H1 (cell line): ENCODE results near the gene NFKB1.

ENCODE experiments used
- CHD1 ChIP-seq: IDR thresholded peaks from 2 replicates; pipeline ENCODE4 v1.6.1; 2012; ENCODE audit warnings: low read depth, low read length, improper control_type of control experiment
- EP300 ChIP-seq, 2 experiments: IDR thresholded peaks; 1 replicate in 1 of 2; 2 replicates in 1 of 2; pipeline ENCODE4 v1.6.1; 2011 to 2012; ENCODE audit warnings: low read depth in 2 of 2, low read length in 2 of 2, mild to moderate bottlenecking in 2 of 2, borderline replicate concordance in 1 of 2, inconsistent platforms in 1 of 2, moderate library complexity in 1 of 2
- EZH2 ChIP-seq: fragments of 200-600 bp; sonication (generic); IDR thresholded peaks from 2 replicates; pipeline ENCODE4 v1.7.1; 2012; ENCODE audit warnings: low read depth, mild to moderate bottlenecking, moderate library complexity, low read length, inconsistent platforms; ENCODE audit not compliant: severe bottlenecking
- JUN ChIP-seq: IDR thresholded peaks from 2 replicates; pipeline ENCODE4 v1.6.1; 2011; ENCODE audit warnings: low read depth, mild to moderate bottlenecking, improper control_type of control experiment, low read length
- POLR2A ChIP-seq, 2 experiments: IDR thresholded peaks; 1 replicate in 1 of 2; 2 replicates in 1 of 2; pipeline ENCODE4 v1.6.1; 2011; ENCODE audit warnings: low read depth in 2 of 2, low read length in 2 of 2, mild to moderate bottlenecking in 2 of 2; ENCODE audit errors: control extremely low read depth in 1 of 2
- RFX5 ChIP-seq: IDR thresholded peaks from 2 replicates; pipeline ENCODE4 v1.6.1; 2011; ENCODE audit warnings: low read depth, low read length, improper control_type of control experiment, borderline replicate concordance
- SP1 ChIP-seq: IDR thresholded peaks from 2 replicates; pipeline ENCODE4 v1.6.1; 2011; ENCODE audit warnings: low read depth, low read length
- TF ChIP-seq, protein P1 (sequence below), 3 experiments: IDR thresholded peaks; 1 replicate in 2 of 3; 2 replicates in 1 of 3; pipeline versions ENCODE4 v1.5.1 to v1.6.1; 2011; ENCODE audit warnings: low read length in 3 of 3, mild to moderate bottlenecking in 3 of 3, inconsistent platforms in 2 of 3, low read depth in 1 of 3, moderate library complexity in 1 of 3; ENCODE audit not compliant: insufficient read depth in 1 of 3; ENCODE audit errors: control extremely low read depth in 1 of 3

DNA sequence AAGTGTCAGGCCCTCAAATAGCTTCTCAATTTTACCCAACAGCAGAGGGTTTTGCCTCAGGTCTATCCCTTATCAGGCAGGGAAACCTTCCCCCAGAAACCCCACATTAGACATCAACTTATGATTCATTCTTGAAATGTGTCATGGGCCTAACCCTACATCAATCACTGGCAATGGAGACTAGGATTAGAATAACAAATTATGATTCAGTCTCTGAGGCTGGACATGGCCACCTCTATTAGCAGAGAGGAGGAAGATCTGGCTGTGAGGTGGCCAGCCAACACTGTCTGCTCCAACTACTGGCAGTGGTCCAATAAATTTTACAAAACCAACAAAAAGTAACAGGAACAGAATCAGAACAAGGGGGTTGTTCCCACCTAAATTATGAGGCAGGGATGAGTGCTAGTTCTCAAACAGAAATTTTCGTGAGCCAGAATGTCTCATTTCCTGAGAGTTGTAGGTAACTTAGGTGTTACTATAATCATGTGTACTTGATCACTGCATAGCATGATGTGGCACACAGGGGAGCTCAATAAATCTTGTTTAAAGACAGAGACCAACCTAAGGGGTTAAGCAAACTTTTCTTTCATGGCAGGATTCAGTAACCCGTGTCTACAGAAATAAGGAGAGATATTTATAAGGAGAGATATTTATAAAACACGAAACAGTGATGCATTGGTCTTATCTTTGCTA, 126.8 kb downstream of the NFKB1 start:
- TF ChIP-seq EP300 (IDR thresholded peaks at IDR 0.05; ENCODE audit: borderline replicate concordance in 1 of 2, low read depth in 2 of 2, low read length in 2 of 2), result no peak
- TF ChIP-seq, protein P1, sequence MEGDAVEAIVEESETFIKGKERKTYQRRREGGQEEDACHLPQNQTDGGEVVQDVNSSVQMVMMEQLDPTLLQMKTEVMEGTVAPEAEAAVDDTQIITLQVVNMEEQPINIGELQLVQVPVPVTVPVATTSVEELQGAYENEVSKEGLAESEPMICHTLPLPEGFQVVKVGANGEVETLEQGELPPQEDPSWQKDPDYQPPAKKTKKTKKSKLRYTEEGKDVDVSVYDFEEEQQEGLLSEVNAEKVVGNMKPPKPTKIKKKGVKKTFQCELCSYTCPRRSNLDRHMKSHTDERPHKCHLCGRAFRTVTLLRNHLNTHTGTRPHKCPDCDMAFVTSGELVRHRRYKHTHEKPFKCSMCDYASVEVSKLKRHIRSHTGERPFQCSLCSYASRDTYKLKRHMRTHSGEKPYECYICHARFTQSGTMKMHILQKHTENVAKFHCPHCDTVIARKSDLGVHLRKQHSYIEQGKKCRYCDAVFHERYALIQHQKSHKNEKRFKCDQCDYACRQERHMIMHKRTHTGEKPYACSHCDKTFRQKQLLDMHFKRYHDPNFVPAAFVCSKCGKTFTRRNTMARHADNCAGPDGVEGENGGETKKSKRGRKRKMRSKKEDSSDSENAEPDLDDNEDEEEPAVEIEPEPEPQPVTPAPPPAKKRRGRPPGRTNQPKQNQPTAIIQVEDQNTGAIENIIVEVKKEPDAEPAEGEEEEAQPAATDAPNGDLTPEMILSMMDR (IDR thresholded peaks at IDR 0.05; ENCODE audit: control extremely low read depth in 1 of 3, insufficient read depth in 1 of 3, low read depth in 1 of 3, low read length in 3 of 3), result no peak
- TF ChIP-seq RFX5, result no peak
- TF ChIP-seq EZH2, result no peak
- TF ChIP-seq POLR2A (IDR thresholded peaks at IDR 0.05; ENCODE audit: control extremely low read depth in 1 of 2, low read depth in 2 of 2, low read length in 2 of 2), result no peak
- TF ChIP-seq SP1, result no peak
- no peak for TF ChIP-seq JUN
- no peak for TF ChIP-seq CHD1
